ENCODE measurements around the gene MDFI.

GRCh38 chr6:41651246-41651961 lies 13.1 kb downstream of the MDFI start:
- TF ChIP-seq CTCF (conservative IDR thresholded peaks at IDR 0.05) = no peak
- TF ChIP-seq EZH2 (IDR thresholded peaks at IDR 0.05; ENCODE audit: low read depth) = no peak

Measured in PC-9 (cell line).